Activated CD8-positive, alpha-beta T cell treated with anti-CD3 and anti-CD28 coated beads for 36 hours (primary cell): ENCODE measurements around the gene TSEN15. TPM values are rescaled to one million over a fixed set of nuclear protein-coding genes. Genes with fewer than 3 reads are reported as not detected.

ENCODE experiments used
- ATAC-seq: fragments of 200-7000 bp; cut with Tn5 transposase; one replicate; pipeline ENCODE4 v1.10.0; 2021; ENCODE audit warnings: mild to moderate bottlenecking, moderate library complexity
- CTCF ChIA-PET: fragments of 350-600 bp; sonication (Branson Sonifier 250); formaldehyde crosslinking; loops from one replicate; lab custom pipeline; 2021; ENCODE audit warnings: antibody characterized with exemption; lab: Charles Lee
- POLR2A ChIA-PET: fragments of 350-600 bp; sonication (Branson Sonifier 250); formaldehyde crosslinking; loops from one replicate; lab custom pipeline; 2021; ENCODE audit warnings: antibody characterized with exemption; lab: Charles Lee
- DNase-seq: peaks from one replicate; pipeline ENCODE4 v3.0.0-alpha.2; 2020
- H3K27ac Mint-ChIP-seq: one replicate; pipeline ENCODE4 v1.8.0; 2021; ENCODE audit warnings: mild to moderate bottlenecking, mixed read lengths
- H3K27me3 Mint-ChIP-seq: one replicate; pipeline ENCODE4 v1.8.0; 2021; ENCODE audit warnings: mixed read lengths
- H3K36me3 Mint-ChIP-seq: one replicate; pipeline ENCODE4 v1.8.0; 2021; ENCODE audit warnings: low read depth, mixed read lengths
- H3K4me1 Mint-ChIP-seq: one replicate; pipeline ENCODE4 v1.8.0; 2021; ENCODE audit warnings: low read depth, mixed read lengths
- H3K4me3 Mint-ChIP-seq: one replicate; pipeline ENCODE4 v1.8.0; 2021; ENCODE audit warnings: mild to moderate bottlenecking, moderate library complexity, mixed read lengths
- H3K9me3 Mint-ChIP-seq: one replicate; pipeline ENCODE4 v1.8.0; 2021; ENCODE audit warnings: mixed read lengths
- intact Hi-C: fragments of 100-400 bp; cut with micrococcal nuclease; formaldehyde crosslinking; loops from one replicate; pipeline ENCODE4 v1.10.0; 2022
- total RNA-seq, 2 experiments: library from RNA; stranded (reverse); gene quantifications; one replicate each; pipeline ENCODE4 v1.2.3, GENCODE V29; 2021
- TF ChIP-seq, protein P1 (sequence below): fragments of 200-600 bp; IDR thresholded peaks from one replicate; pipeline ENCODE4 v1.8.0; 2022; ENCODE audit warnings: antibody characterized with exemption, mild to moderate bottlenecking

TSEN15 gene
- total RNA-seq, 2 experiments from 2014 or later: 48.2 to 49.1 TPM

DNA sequence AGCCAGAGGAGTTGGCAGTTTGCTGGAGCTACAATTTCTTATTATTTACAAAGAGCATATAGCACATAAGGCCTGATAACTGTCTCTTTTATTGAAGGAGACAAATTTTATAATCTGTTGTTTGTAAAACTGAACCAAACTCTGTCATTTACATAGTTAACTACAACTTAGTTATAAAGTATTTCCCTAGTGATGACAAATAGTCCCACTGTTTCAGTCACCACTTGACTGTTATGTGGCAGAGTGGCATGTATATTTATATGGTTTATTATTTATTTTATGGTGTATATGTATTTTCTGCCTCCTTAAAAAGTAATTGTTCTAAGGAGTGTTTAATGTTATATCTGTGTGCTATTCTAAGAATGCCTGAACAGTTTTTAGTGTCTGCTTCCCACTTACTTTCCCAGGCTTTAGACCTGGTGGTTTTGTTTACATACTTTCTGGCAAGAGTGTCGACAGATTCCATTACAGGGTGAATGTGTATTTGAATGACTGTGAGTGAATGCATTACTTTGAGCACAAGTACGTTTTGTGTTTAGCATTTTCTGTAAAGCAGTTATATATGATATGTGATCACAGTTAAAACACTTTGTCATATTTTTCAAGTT is 10.0 kb downstream of the TSEN15 start:
- H3K4me3 Mint-ChIP-seq: no peak overlapping the region
- intact Hi-C loops: no loop called here
- no peak overlapping the region for H3K27ac Mint-ChIP-seq
- POLR2A ChIA-PET: no interaction called here
- peaks cover 30% of the 10 kb centered on the region for H3K4me1 Mint-ChIP-seq
- no peaks in the 10 kb centered on the region for H3K9me3 Mint-ChIP-seq
- DNase-seq: no peak
- H3K36me3 Mint-ChIP-seq: peaks cover 44% of the 10 kb centered on the region
- H3K27me3 Mint-ChIP-seq: no peaks in the 10 kb centered on the region
- TF ChIP-seq, protein P1, sequence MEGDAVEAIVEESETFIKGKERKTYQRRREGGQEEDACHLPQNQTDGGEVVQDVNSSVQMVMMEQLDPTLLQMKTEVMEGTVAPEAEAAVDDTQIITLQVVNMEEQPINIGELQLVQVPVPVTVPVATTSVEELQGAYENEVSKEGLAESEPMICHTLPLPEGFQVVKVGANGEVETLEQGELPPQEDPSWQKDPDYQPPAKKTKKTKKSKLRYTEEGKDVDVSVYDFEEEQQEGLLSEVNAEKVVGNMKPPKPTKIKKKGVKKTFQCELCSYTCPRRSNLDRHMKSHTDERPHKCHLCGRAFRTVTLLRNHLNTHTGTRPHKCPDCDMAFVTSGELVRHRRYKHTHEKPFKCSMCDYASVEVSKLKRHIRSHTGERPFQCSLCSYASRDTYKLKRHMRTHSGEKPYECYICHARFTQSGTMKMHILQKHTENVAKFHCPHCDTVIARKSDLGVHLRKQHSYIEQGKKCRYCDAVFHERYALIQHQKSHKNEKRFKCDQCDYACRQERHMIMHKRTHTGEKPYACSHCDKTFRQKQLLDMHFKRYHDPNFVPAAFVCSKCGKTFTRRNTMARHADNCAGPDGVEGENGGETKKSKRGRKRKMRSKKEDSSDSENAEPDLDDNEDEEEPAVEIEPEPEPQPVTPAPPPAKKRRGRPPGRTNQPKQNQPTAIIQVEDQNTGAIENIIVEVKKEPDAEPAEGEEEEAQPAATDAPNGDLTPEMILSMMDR: no peak
- CTCF ChIA-PET: no interaction called here
- no peak for ATAC-seq

DNA sequence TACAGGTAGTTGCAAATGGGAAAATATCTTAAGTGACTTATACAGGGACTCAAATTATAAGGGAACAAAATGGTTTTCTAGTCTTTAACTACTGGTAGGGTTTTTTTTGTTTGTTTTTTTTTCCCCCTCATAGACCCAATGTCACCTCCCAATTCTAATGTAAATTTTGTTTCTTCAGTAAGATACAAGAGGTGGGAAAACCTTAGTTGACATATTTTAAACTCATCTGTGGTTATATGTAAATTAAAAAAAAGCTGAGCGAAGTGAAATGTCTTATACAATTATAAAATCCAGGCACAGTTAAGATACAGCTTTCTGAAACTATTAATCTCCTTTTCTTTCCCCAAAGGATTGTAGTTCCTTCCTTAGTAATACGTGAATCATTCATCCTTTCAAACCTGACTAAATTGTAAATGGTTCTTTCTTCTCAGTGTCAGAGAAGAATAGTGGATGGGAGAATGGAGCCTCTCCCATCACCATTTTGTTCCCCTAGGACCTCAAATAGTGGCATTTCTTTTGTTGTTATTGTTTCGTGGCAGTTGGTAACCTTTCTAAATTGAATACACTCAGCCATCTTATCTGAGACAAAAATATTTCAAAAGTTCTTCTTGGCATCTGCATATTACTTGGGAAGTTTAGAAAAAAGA is 11.2 kb downstream of the TSEN15 start:
- H3K27me3 Mint-ChIP-seq: no peaks in the 10 kb centered on the region
- H3K4me3 Mint-ChIP-seq: no peak overlapping the region
- no peak for ATAC-seq
- TF ChIP-seq, protein P1: no peak
- intact Hi-C loops: no loop called here
- no peak for DNase-seq
- peaks cover 42% of the 10 kb centered on the region for H3K36me3 Mint-ChIP-seq
- no peak overlapping the region for H3K27ac Mint-ChIP-seq
- ChIA-PET POLR2A (interaction anchor here (1.0 kb wide), 1 partner anchor 12 kb away, joined by 4 read pairs; the partner anchor contains the start of gene TSEN15), CTCF (interaction anchor here (0.9 kb wide), 1 partner anchor 16 kb away, joined by 3 read pairs; no protein-coding TSS in a partner anchor)
- H3K9me3 Mint-ChIP-seq: no peaks in the 10 kb centered on the region
- peaks cover 26% of the 10 kb centered on the region for H3K4me1 Mint-ChIP-seq

DNA sequence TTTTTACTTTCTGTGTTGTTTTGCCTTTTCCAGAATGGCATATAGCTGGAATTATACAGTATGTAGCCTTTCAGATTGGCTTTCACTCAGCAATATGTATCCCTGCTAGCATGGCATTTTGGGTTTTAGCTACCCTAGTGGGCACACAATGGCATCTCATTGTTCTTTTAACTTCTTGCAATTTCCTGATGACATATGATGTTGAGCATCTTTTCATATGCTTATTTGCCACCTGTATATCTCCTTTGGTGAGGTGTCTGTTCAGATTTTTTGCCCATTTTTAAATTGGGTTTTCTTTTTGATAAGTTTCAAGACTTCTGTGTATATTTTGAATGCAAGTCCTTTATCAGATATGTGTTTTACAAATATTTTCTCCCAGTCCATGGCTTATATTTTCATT is 14.0 kb downstream of the TSEN15 start:
- no peak overlapping the region for H3K27ac Mint-ChIP-seq
- POLR2A ChIA-PET: interaction anchor here (1.0 kb wide), 1 partner anchor 14 kb away, joined by 3 read pairs; the partner anchor contains the start of gene TSEN15
- H3K27me3 Mint-ChIP-seq: no peaks in the 10 kb centered on the region
- DNase-seq (no peak), ATAC-seq (no peak)
- H3K4me3 Mint-ChIP-seq: no peak overlapping the region
- CTCF ChIA-PET: interaction anchor here (1.2 kb wide), 1 partner anchor 157 kb away, joined by 3 read pairs; no protein-coding TSS in a partner anchor
- TF ChIP-seq, protein P1: no peak
- peaks cover 18% of the 10 kb centered on the region for H3K4me1 Mint-ChIP-seq
- peaks cover 26% of the 10 kb centered on the region for H3K36me3 Mint-ChIP-seq
- H3K9me3 Mint-ChIP-seq: no peaks in the 10 kb centered on the region
- intact Hi-C loops: no loop called here

DNA sequence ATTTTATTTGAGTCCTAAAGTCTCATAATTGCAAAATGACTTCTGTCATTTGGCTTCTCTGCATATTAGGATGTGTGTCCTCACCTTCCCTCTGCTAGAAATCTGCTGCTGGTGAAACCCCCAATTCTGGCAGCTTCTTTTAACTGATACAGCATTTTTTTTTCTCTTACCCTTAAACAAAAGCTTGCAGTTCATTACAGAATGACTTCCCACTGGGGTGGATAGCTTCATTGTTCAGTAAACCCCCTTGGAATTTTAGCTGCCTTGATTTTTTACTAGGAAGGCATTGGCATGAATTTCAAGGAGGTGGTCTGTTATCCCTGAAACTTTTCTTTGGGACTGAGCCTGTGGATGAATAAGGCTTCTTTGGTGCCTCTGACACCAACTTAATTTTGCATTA is 16.8 kb downstream of the TSEN15 start:
- ChIA-PET POLR2A (no interaction called here), CTCF (interaction anchor here (0.7 to 1.9 kb wide), 4 partner anchors 16 to 154 kb away, joined by 3 to 6 read pairs (median 4); partner anchors contain the start of gene TSEN15)
- no peaks in the 10 kb centered on the region for H3K27me3 Mint-ChIP-seq
- TF ChIP-seq, protein P1: no peak
- no peak overlapping the region for H3K4me3 Mint-ChIP-seq
- no peak overlapping the region for H3K27ac Mint-ChIP-seq
- H3K4me1 Mint-ChIP-seq: peaks cover 11% of the 10 kb centered on the region
- H3K9me3 Mint-ChIP-seq: no peaks in the 10 kb centered on the region
- peaks cover 33% of the 10 kb centered on the region for H3K36me3 Mint-ChIP-seq
- intact Hi-C loops: no loop called here
- no peak for ATAC-seq
- no peak for DNase-seq

DNA sequence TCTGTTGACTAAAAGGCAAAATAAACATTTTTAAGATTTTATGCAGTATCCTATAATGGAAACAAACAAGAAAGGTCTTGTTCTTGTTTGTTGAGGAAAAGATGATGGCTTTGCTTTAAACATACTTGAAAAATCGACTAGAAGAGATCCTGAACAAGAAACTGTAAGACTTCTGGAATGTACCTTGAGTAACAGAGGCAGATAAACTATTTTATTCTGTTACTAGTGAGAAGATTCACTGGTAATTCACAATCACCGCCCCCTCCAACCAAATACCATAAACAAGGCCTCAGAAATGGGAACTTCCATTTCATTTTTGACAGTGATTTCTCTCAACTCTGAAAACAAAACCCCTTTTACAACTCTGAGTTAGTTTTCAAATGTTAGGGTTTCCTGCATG is 18.1 kb downstream of the TSEN15 start:
- CTCF ChIA-PET: no interaction called here
- H3K4me1 Mint-ChIP-seq: peaks cover 7% of the 10 kb centered on the region
- TF ChIP-seq, protein P1: no peak
- no peak for DNase-seq
- POLR2A ChIA-PET: no interaction called here
- no peak overlapping the region for H3K4me3 Mint-ChIP-seq
- H3K36me3 Mint-ChIP-seq: peaks cover 28% of the 10 kb centered on the region
- no peaks in the 10 kb centered on the region for H3K27me3 Mint-ChIP-seq
- intact Hi-C loops: no loop called here
- no peak overlapping the region for H3K27ac Mint-ChIP-seq
- no peaks in the 10 kb centered on the region for H3K9me3 Mint-ChIP-seq
- ATAC-seq: no peak
